Upper lobe of right lung (tissue), 1 donor: ENCODE results near the gene GNRH2. TPM values are rescaled to one million over a fixed set of nuclear protein-coding genes. Genes with fewer than 3 reads are reported as not detected.
"Not testable (repeated sequence)": the region's sequence is repeated elsewhere in the genome, so short reads cannot be mapped to it uniquely, and the experiment has no call there.

Experiments used
- ATAC-seq: fragments of 200-7000 bp; cut with Tn5 transposase; one replicate; pipeline ENCODE4 v1.9.1; 2020; ENCODE audit warnings: mild to moderate bottlenecking, moderate library complexity
- DNase-seq: peaks from one replicate; pipeline ENCODE4 v3.0.0-alpha.2; 2020
- H3K27ac ChIP-seq: fragments of 200-600 bp; one replicate; pipeline ENCODE4 v1.8.0; 2022
- H3K27me3 ChIP-seq: fragments of 200-600 bp; one replicate; pipeline ENCODE4 v1.8.0; 2022; ENCODE audit warnings: mild to moderate bottlenecking
- H3K36me3 ChIP-seq: fragments of 200-600 bp; one replicate; pipeline ENCODE4 v1.8.0; 2022
- H3K4me1 ChIP-seq: fragments of 200-600 bp; one replicate; pipeline ENCODE4 v1.8.0; 2022
- H3K4me3 ChIP-seq: fragments of 200-600 bp; one replicate; pipeline ENCODE4 v1.8.0; 2022; ENCODE audit warnings: mild to moderate bottlenecking
- H3K9me3 ChIP-seq: fragments of 200-600 bp; one replicate; pipeline ENCODE4 v1.8.0; 2022
- CTCF ChIP-seq: fragments of 200-600 bp; IDR thresholded peaks from one replicate; pipeline ENCODE4 v1.8.0; 2022; ENCODE audit warnings: antibody characterized with exemption
- intact Hi-C: fragments of 100-400 bp; cut with DNase I; formaldehyde crosslinking; loops from one replicate; pipeline ENCODE4 v1.11.0; 2022
- total RNA-seq: library from RNA; stranded (reverse); fragmentation: NEBNext Ultra II Directional; extraction: Animal tissue kit (Norgen Biotek cat#: 25700); gene quantifications from one replicate; pipeline ENCODE4 v1.2.1, GENCODE V29; 2021
- donor health status: DM: no; HTN: yes; CAD: no; lungs with severe emphysema.

The GNRH2 gene
- total RNA-seq, 1 donor from 2014 or later, result not detected

GRCh38 chr20:3072530-3073250 lies 29.3 kb downstream of the GNRH2 start:
- Histone ChIP-seq H3K4me1 (peaks cover 6% of the 10 kb centered on the region), H3K36me3 (no peaks in the 10 kb centered on the region), H3K9me3 (no peaks in the 10 kb centered on the region), H3K4me3 (peak overlapping the region; percentile 45), H3K27ac (no peak overlapping the region), H3K27me3 (peaks cover 25% of the 10 kb centered on the region)
- no peak for TF ChIP-seq CTCF
- no peak for DNase-seq
- ATAC-seq, result no peak
- intact Hi-C loops, result no loop called here

- peaks cover 25% of the 10 kb centered on the region for H3K27me3 ChIP-seq
- H3K4me1 ChIP-seq, H3K9me3 ChIP-seq, H3K27ac ChIP-seq, H3K4me3 ChIP-seq, H3K36me3 ChIP-seq, intact Hi-C loops, ATAC-seq, DNase-seq: not testable (repeated sequence)
These were observed 29.8 kb downstream of the GNRH2 start for GRCh38 chr20:3073251-3073643.

GRCh38 chr20:3074812-3075211 lies 31.4 kb downstream of the GNRH2 start:
- DNase-seq, result no peak
- Histone ChIP-seq H3K4me1 (peaks cover 6% of the 10 kb centered on the region), H3K27me3 (peaks cover 25% of the 10 kb centered on the region), H3K4me3 (no peak overlapping the region), H3K27ac (no peak overlapping the region), H3K9me3 (no peaks in the 10 kb centered on the region), H3K36me3 (no peaks in the 10 kb centered on the region)
- TF ChIP-seq CTCF, result no peak
- peak; percentile 61 for ATAC-seq
- intact Hi-C loops, result no loop called here

GRCh38 chr20:3075315-3075714 lies 31.9 kb downstream of the GNRH2 start:
- H3K27me3 ChIP-seq, result peaks cover 25% of the 10 kb centered on the region
- H3K4me3 ChIP-seq, DNase-seq, ATAC-seq, H3K9me3 ChIP-seq, H3K27ac ChIP-seq, intact Hi-C loops, H3K36me3 ChIP-seq, H3K4me1 ChIP-seq: not testable (repeated sequence)

GRCh38 chr20:3077618-3078134 lies 34.3 kb downstream of the GNRH2 start:
- H3K27me3 ChIP-seq, result peaks cover 23% of the 10 kb centered on the region

GRCh38 chr20:3080939-3081388 lies 37.5 kb downstream of the GNRH2 start:
- intact Hi-C loops, result no loop called here
- H3K27me3 ChIP-seq, result peaks cover 31% of the 10 kb centered on the region
- peak; percentile 13 for ATAC-seq

More at GRCh38 chr20:3077618-3078134, 34.3 kb downstream of the GNRH2 start:
- no peaks in the 10 kb centered on the region for H3K9me3 ChIP-seq
- peak; percentile 11 for ATAC-seq
- no peak for TF ChIP-seq CTCF
- no peak overlapping the region for H3K4me3 ChIP-seq
- no peaks in the 10 kb centered on the region for H3K36me3 ChIP-seq
- no peak overlapping the region for H3K27ac ChIP-seq
- peaks cover 3% of the 10 kb centered on the region for H3K4me1 ChIP-seq
- DNase-seq, result no peak
- intact Hi-C loops, result no loop called here

More at GRCh38 chr20:3080939-3081388, 37.5 kb downstream of the GNRH2 start:
- no peak for DNase-seq
- TF ChIP-seq CTCF, result no peak
- Histone ChIP-seq H3K9me3 (no peaks in the 10 kb centered on the region), H3K4me3 (no peak overlapping the region), H3K36me3 (no peaks in the 10 kb centered on the region), H3K4me1 (peaks cover 11% of the 10 kb centered on the region), H3K27ac (no peak overlapping the region)
